Type B pancreatic cell (in vitro differentiated cells): Measurements from ENCODE around the gene ATXN3. TPM values are rescaled to one million over a fixed set of nuclear protein-coding genes. Genes with fewer than 3 reads are reported as not detected.

ENCODE experiments used
- DNase-seq: peaks from one replicate; pipeline ENCODE4 v3.0.0; 2021; ENCODE audit warnings: mixed read lengths; ENCODE audit not compliant: unreplicated experiment; ENCODE audit errors: extremely low spot score
- H3K27ac Mint-ChIP-seq: 2 replicates; pipeline ENCODE4 v1.8.0; 2021; ENCODE audit warnings: mild to moderate bottlenecking, mixed read lengths
- H3K27me3 Mint-ChIP-seq: 2 replicates; pipeline ENCODE4 v1.8.0; 2021; ENCODE audit warnings: mixed read lengths
- H3K36me3 Mint-ChIP-seq: 2 replicates; pipeline ENCODE4 v1.8.0; 2021; ENCODE audit warnings: mixed read lengths
- H3K4me1 Mint-ChIP-seq: one replicate; pipeline ENCODE4 v1.8.0; 2021; ENCODE audit warnings: mixed read lengths; ENCODE audit not compliant: unreplicated experiment
- H3K4me3 Mint-ChIP-seq: 2 replicates; pipeline ENCODE4 v1.8.0; 2021; ENCODE audit warnings: mild to moderate bottlenecking, mixed read lengths
- H3K9me3 Mint-ChIP-seq: 2 replicates; pipeline ENCODE4 v1.8.0; 2021; ENCODE audit warnings: mixed read lengths
- total RNA-seq: library from RNA; stranded (reverse); gene quantifications from 2 replicates; pipeline ENCODE4 v1.2.1, GENCODE V29; 2021; ENCODE audit warnings: low replicate concordance
- TF ChIP-seq, protein P1 (sequence below): fragments of 200-600 bp; sonication (generic); conservative IDR thresholded peaks from 2 replicates; pipeline ENCODE4 v1.5.0; 2021; ENCODE audit warnings: antibody characterized with exemption, mild to moderate bottlenecking

The ATXN3 gene
- total RNA-seq, 1 donor from 2014 or later = 30.1 TPM

DNA sequence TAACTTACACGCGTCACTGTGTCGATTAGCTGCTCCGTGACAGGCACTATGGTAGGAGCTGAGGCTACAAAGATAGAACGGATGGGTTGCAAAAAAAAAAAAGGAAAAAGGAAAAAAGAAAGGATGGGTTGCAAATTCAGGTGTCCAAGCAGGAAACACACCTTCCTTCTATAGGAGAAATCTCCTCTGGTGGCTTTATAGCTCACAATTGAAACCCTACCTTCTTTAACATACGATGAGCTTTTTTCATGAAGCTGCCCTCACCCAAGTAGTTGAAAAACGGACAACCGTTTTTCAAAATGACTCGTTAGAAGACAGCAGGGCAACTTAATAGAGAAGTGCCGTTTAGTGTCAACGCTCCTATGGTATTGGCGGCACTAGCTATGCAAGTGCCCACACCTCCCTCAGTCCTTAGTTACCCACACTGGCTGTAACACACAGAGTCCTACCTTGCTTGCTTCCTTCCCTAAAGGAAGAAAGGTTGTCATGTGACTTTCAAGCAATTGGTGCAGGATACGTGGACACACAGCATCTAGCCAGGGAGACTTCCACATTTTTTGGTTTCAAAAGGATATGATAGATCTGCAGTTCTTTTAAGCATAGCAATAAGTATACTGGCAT, 65.8 kb downstream of the ATXN3 start:
- Mint-ChIP-seq H3K4me1 (peaks cover 25% of the 10 kb centered on the region), H3K27me3 (no peaks in the 10 kb centered on the region), H3K9me3 (no peaks in the 10 kb centered on the region), H3K4me3 (peak overlapping the region; percentile 98), H3K27ac (peak overlapping the region; percentile 100), H3K36me3 (peaks cover 13% of the 10 kb centered on the region)
- TF ChIP-seq, protein P1, sequence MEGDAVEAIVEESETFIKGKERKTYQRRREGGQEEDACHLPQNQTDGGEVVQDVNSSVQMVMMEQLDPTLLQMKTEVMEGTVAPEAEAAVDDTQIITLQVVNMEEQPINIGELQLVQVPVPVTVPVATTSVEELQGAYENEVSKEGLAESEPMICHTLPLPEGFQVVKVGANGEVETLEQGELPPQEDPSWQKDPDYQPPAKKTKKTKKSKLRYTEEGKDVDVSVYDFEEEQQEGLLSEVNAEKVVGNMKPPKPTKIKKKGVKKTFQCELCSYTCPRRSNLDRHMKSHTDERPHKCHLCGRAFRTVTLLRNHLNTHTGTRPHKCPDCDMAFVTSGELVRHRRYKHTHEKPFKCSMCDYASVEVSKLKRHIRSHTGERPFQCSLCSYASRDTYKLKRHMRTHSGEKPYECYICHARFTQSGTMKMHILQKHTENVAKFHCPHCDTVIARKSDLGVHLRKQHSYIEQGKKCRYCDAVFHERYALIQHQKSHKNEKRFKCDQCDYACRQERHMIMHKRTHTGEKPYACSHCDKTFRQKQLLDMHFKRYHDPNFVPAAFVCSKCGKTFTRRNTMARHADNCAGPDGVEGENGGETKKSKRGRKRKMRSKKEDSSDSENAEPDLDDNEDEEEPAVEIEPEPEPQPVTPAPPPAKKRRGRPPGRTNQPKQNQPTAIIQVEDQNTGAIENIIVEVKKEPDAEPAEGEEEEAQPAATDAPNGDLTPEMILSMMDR = no peak
- no peak for DNase-seq

DNA sequence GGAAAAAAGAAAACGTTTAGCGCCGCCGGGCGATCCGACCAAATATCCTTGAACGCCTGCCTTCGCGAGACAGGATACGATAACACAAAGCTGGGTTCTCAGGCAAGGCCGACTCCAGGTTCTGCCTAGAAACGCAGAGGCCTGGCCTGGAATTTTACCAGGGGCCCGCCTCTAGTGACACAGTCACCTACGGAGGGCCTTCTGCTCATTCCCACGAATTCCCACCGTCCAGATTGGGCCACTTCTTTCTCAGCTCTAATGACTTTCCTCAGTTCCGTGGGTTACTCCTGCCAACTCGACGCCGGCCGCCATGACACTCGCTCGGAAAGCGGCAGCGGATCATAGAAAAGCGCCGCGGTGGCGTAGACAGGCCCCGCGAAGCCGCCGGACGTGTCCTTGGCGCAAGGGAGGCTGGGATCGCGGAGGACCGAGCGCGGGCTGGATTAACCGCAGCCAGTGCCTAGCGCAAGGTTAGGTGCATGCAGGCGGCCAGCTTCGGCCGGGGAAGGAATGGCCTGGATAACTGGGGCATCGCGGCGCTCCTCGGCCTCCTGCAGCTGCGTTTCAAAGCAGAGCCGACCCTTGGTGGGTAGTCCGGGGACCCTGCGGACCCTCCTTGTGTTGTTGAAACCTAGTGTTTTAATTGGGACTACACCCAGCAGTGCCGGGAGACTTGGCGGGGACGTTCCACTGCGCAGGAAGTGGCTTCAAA, 66.5 kb downstream of the ATXN3 start, which contains the start of gene TRIP11:
Gene TRIP11, minus strand, starts transcription at position 341 of the 712 bp plus-strand sequence. CDS start 374 bp downstream, outside the sequence.
- H3K9me3 Mint-ChIP-seq = no peaks in the 10 kb centered on the region
- TF ChIP-seq, protein P1 = peak; percentile 21
- peak; percentile 95 for DNase-seq
- H3K36me3 Mint-ChIP-seq = peaks cover 13% of the 10 kb centered on the region
- peak within 1 kb of the TSS; percentile 98 for H3K4me3 Mint-ChIP-seq
- peaks cover 25% of the 10 kb centered on the region for H3K4me1 Mint-ChIP-seq
- H3K27ac Mint-ChIP-seq = peak within 1 kb of the TSS; percentile 100
- no peaks in the 10 kb centered on the region for H3K27me3 Mint-ChIP-seq

DNA sequence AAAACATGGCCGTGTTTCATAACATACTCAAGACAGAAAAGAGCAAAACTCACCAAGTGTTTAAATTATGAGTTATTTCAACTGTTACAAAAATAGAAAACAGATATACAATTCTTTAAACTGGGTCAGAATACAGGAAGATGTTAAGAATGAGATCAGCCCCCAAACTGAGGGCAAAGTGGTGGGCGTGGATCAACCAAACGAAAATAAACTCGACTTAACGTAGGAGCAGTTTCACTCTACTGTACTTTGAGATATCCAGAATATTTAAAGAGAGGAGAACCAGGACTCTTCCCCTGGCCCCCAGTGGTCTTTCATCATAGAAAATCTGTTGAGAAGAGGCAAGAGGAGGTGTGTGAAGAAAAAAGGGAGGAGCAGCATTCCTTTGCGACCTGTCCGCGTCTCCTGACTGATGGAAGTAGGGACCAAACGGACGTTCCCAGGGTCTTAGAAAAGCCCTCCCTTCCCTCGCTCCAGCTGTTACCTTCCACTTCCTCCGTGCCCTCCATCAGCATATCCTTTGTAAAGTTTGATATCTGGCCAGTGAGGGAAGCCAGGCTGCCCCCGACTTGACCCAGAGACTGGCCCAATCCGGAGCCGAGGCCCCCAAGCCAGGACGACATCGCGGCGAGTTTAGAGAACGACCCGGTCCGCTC, 67.2 kb downstream of the ATXN3 start:
- Mint-ChIP-seq H3K9me3 (no peaks in the 10 kb centered on the region), H3K4me1 (peaks cover 25% of the 10 kb centered on the region), H3K4me3 (peak overlapping the region; percentile 98), H3K36me3 (peaks cover 13% of the 10 kb centered on the region), H3K27ac (peak overlapping the region; percentile 100), H3K27me3 (no peaks in the 10 kb centered on the region)
- TF ChIP-seq, protein P1 = no peak
- peak; percentile 71 for DNase-seq

DNA sequence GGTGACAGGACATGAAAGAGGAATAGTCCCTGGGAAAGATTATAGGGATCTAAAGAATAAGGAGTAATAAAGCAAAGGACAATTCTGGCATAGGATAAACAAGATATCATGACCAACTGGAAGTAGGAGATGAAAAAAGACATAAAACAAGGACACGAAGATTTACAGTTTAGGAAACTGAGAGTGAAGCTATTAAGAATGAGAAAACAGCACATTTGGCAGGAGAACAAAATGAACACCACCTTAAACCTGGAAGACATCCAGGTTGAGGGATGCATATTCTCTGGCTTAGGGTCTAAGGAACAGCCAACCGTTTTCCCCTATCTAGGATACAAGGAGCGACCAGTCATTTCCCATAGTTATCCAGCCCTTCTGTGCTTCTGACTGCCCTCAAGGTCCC, 68.4 kb downstream of the ATXN3 start:
- DNase-seq = no peak
- TF ChIP-seq, protein P1 = no peak
- H3K36me3 Mint-ChIP-seq = peaks cover 22% of the 10 kb centered on the region
- H3K27me3 Mint-ChIP-seq = no peaks in the 10 kb centered on the region
- H3K27ac Mint-ChIP-seq = peak overlapping the region; percentile 100
- H3K4me1 Mint-ChIP-seq = peaks cover 25% of the 10 kb centered on the region
- H3K9me3 Mint-ChIP-seq = peaks cover 5% of the 10 kb centered on the region
- H3K4me3 Mint-ChIP-seq = peak overlapping the region; percentile 98

- H3K27ac Mint-ChIP-seq = no peak overlapping the region
- peaks cover 5% of the 10 kb centered on the region for H3K9me3 Mint-ChIP-seq
- H3K27me3 Mint-ChIP-seq = no peaks in the 10 kb centered on the region
- peaks cover 25% of the 10 kb centered on the region for H3K36me3 Mint-ChIP-seq
- H3K4me1 Mint-ChIP-seq = peaks cover 24% of the 10 kb centered on the region
- DNase-seq = no peak
- H3K4me3 Mint-ChIP-seq = no peak overlapping the region
- TF ChIP-seq, protein P1 = no peak
Observed at GRCh38 chr14:92035890-92036289, 70.5 kb downstream of the ATXN3 start.
